Measurements from ENCODE around the gene SCPEP1. TPM values are rescaled to one million over a fixed set of nuclear protein-coding genes. Genes with fewer than 3 reads are reported as not detected.

The SCPEP1 gene
- total RNA-seq, 1 experiment from 2014 or later: 29.6 TPM

- H3K9me3 Mint-ChIP-seq: peaks cover 2 to 3% of the 10 kb centered on the region in 2 experiments; a peak in 2 of 5 replicates
- no peak overlapping the region for H3K27ac ChIP-seq (ENCODE audit: insufficient read length, low read depth, low read length)
- no peak for DNase-seq
- peaks cover 23 to 26% of the 10 kb centered on the region in 2 experiments for H3K4me1 Mint-ChIP-seq
- no peak overlapping the region for H3K4ac ChIP-seq (ENCODE audit: low read depth, low read length)
- no peak overlapping the region for H4K8ac ChIP-seq (replicated peaks; ENCODE audit: insufficient read length, low read depth, low read length)
- no peak overlapping the region for H4K5ac ChIP-seq (ENCODE audit: insufficient read length, low read depth, low read length)
- H3K79me1 ChIP-seq (ENCODE audit: insufficient read depth, low read depth, low read length, poor library complexity, severe bottlenecking): no peaks in the 10 kb centered on the region
- no peak overlapping the region for H3K23ac ChIP-seq (ENCODE audit: insufficient read length, low read depth, low read length)
- H2AFZ ChIP-seq (ENCODE audit: low read length): no peak overlapping the region
- no peak overlapping the region for H2BK20ac ChIP-seq (ENCODE audit: low read depth, low read length, poor library complexity, severe bottlenecking)
- H3K27me3 Mint-ChIP-seq (ENCODE audit: low read depth): peaks cover 1% of the 10 kb centered on the region; the same call in 1 of the 2 replicates
- TF ChIP-seq, protein P1, sequence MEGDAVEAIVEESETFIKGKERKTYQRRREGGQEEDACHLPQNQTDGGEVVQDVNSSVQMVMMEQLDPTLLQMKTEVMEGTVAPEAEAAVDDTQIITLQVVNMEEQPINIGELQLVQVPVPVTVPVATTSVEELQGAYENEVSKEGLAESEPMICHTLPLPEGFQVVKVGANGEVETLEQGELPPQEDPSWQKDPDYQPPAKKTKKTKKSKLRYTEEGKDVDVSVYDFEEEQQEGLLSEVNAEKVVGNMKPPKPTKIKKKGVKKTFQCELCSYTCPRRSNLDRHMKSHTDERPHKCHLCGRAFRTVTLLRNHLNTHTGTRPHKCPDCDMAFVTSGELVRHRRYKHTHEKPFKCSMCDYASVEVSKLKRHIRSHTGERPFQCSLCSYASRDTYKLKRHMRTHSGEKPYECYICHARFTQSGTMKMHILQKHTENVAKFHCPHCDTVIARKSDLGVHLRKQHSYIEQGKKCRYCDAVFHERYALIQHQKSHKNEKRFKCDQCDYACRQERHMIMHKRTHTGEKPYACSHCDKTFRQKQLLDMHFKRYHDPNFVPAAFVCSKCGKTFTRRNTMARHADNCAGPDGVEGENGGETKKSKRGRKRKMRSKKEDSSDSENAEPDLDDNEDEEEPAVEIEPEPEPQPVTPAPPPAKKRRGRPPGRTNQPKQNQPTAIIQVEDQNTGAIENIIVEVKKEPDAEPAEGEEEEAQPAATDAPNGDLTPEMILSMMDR (conservative IDR thresholded peaks at IDR 0.05): no peak
- H3T11ph ChIP-seq (ENCODE audit: low read length): no peak overlapping the region
- H3K4me3 Mint-ChIP-seq: no peak overlapping the region
- no peak overlapping the region for H3K4me2 ChIP-seq (ENCODE audit: insufficient read depth, insufficient read length, low read length)
- peaks cover 8% of the 10 kb centered on the region; the same call in 1 of the 2 replicates for H3K4me1 ChIP-seq (ENCODE audit: insufficient read depth, low read length)
- H2BK5ac ChIP-seq (ENCODE audit: insufficient read length, low read length): no peak overlapping the region
- no peak overlapping the region for H2BK15ac ChIP-seq (ENCODE audit: low read depth, low read length)
- no peaks in the 10 kb centered on the region for H3K79me2 ChIP-seq (ENCODE audit: insufficient read depth, low read length)
- H3K14ac ChIP-seq (ENCODE audit: insufficient read depth, low read length): no peak overlapping the region
- no peak overlapping the region for H2BK120ac ChIP-seq (ENCODE audit: low read depth, low read length, poor library complexity, severe bottlenecking)
- H3K27me3 ChIP-seq (ENCODE audit: insufficient read depth, low read length): no peaks in the 10 kb centered on the region
- no peaks in the 10 kb centered on the region for H3K23me2 ChIP-seq (ENCODE audit: insufficient read length, low read depth, low read length, poor library complexity, severe bottlenecking)
- WGBS (ENCODE audit: extremely low coverage, insufficient read length, low lambda C conversion rate): no CpG with 5 or more reads among the region's 4 CpGs
- no peak overlapping the region for H3K56ac ChIP-seq (ENCODE audit: insufficient read length, low read depth, low read length)
- H2BK12ac ChIP-seq (ENCODE audit: insufficient read length, low read depth, low read length): no peak overlapping the region
- H4K20me1 ChIP-seq (ENCODE audit: control insufficient read depth, insufficient read depth, insufficient read length): no peaks in the 10 kb centered on the region
- H3K18ac ChIP-seq (ENCODE audit: insufficient read length, low read depth, low read length): no peak overlapping the region
- no peak overlapping the region for H3K9ac ChIP-seq (ENCODE audit: extremely low read depth, insufficient read length, low read length)
- H3K36me3 Mint-ChIP-seq (ENCODE audit: insufficient read depth in 1 of 3, low read depth in 3 of 3): no peaks in the 10 kb centered on the region
- H3K9me3 ChIP-seq (ENCODE audit: control insufficient read depth, low read depth, low read length): no peaks in the 10 kb centered on the region
- H4K91ac ChIP-seq (ENCODE audit: insufficient read length, low read depth, low read length): no peak overlapping the region
- no peak overlapping the region for H3K27ac Mint-ChIP-seq
- H2AK5ac ChIP-seq (ENCODE audit: insufficient read length, low read length): no peak overlapping the region
Observed at GRCh38 chr17:57043276-57043675, 65.3 kb downstream of the SCPEP1 start.
